H9 (cell line): ENCODE results near the gene DLG2. TPM values are rescaled to one million over a fixed set of nuclear protein-coding genes. Genes with fewer than 3 reads are reported as not detected.

ENCODE experiments used
- DNase-seq: peaks from one replicate; pipeline ENCODE4 v3.0.0-alpha.2; 2017
- H2AFZ ChIP-seq: one replicate; pipeline ENCODE4 v1.6.1; 2013; ENCODE audit warnings: mild to moderate bottlenecking, low read length, control low read depth, moderate library complexity
- H2AK5ac ChIP-seq: 2 replicates; pipeline ENCODE4 v1.6.1; 2013; ENCODE audit warnings: low read length, control low read depth, mixed read lengths; ENCODE audit not compliant: insufficient read length
- H2BK120ac ChIP-seq: one replicate; pipeline ENCODE4 v1.6.1; 2013; ENCODE audit warnings: low read depth, mild to moderate bottlenecking, low read length, control low read depth, inconsistent platforms; ENCODE audit not compliant: poor library complexity, severe bottlenecking
- H2BK12ac ChIP-seq: 2 replicates; pipeline ENCODE4 v1.6.1; 2013; ENCODE audit warnings: low read length, control low read depth, mixed read lengths, low read depth; ENCODE audit not compliant: insufficient read length
- H2BK15ac ChIP-seq: 2 replicates; pipeline ENCODE4 v1.6.1; 2013; ENCODE audit warnings: low read depth, low read length, control low read depth
- H2BK20ac ChIP-seq: one replicate; pipeline ENCODE4 v1.6.1; 2013; ENCODE audit warnings: low read depth, mild to moderate bottlenecking, low read length, control low read depth, inconsistent platforms; ENCODE audit not compliant: poor library complexity, severe bottlenecking
- H2BK5ac ChIP-seq: 2 replicates; pipeline ENCODE4 v1.6.1; 2013; ENCODE audit warnings: low read length, control low read depth, mixed read lengths; ENCODE audit not compliant: insufficient read length
- H3K14ac ChIP-seq: 2 replicates; pipeline ENCODE4 v1.6.1; 2013; ENCODE audit warnings: low read length, control low read depth; ENCODE audit not compliant: insufficient read depth
- H3K18ac ChIP-seq: 2 replicates; pipeline ENCODE4 v1.6.1; 2013; ENCODE audit warnings: low read depth, mild to moderate bottlenecking, mixed read lengths, low read length, control low read depth; ENCODE audit not compliant: insufficient read length
- H3K23ac ChIP-seq: 2 replicates; pipeline ENCODE4 v1.6.1; 2013; ENCODE audit warnings: low read length, control low read depth, mixed read lengths, low read depth; ENCODE audit not compliant: insufficient read length
- H3K23me2 ChIP-seq: 2 replicates; pipeline ENCODE4 v1.6.1; 2013; ENCODE audit warnings: low read depth, mild to moderate bottlenecking, mixed read lengths, low read length, control low read depth; ENCODE audit not compliant: insufficient read length, poor library complexity, severe bottlenecking
- H3K27ac ChIP-seq: 2 replicates; pipeline ENCODE4 v1.5.1; 2013; ENCODE audit warnings: low read length, control low read depth, mixed read lengths, low read depth; ENCODE audit not compliant: insufficient read length
- H3K27me3 ChIP-seq: 2 replicates; pipeline ENCODE4 v1.6.1; 2013; ENCODE audit warnings: low read length, control low read depth, inconsistent platforms; ENCODE audit not compliant: insufficient read depth
- H3K4ac ChIP-seq: 2 replicates; pipeline ENCODE4 v1.6.1; 2013; ENCODE audit warnings: low read depth, mild to moderate bottlenecking, control low read depth, inconsistent platforms, low read length, moderate library complexity
- H3K4me1 ChIP-seq: 2 replicates; pipeline ENCODE4 v1.6.1; 2013; ENCODE audit warnings: low read length, control low read depth, inconsistent platforms; ENCODE audit not compliant: insufficient read depth
- H3K4me2 ChIP-seq: 2 replicates; pipeline ENCODE4 v1.6.1; 2013; ENCODE audit warnings: low read length, control low read depth, mixed read lengths; ENCODE audit not compliant: insufficient read length, insufficient read depth
- H3K56ac ChIP-seq: 2 replicates; pipeline ENCODE4 v1.6.1; 2013; ENCODE audit warnings: low read depth, mild to moderate bottlenecking, mixed read lengths, low read length, control low read depth; ENCODE audit not compliant: insufficient read length
- H3K79me1 ChIP-seq: 2 replicates; pipeline ENCODE4 v1.6.1; 2013; ENCODE audit warnings: low read depth, mild to moderate bottlenecking, moderate library complexity, low read length, control low read depth, inconsistent platforms; ENCODE audit not compliant: insufficient read depth, poor library complexity, severe bottlenecking
- H3K79me2 ChIP-seq: 2 replicates; pipeline ENCODE4 v1.6.1; 2013; ENCODE audit warnings: low read length, control low read depth, inconsistent platforms; ENCODE audit not compliant: insufficient read depth
- H3K9ac ChIP-seq: 2 replicates; pipeline ENCODE4 v1.6.1; 2013; ENCODE audit warnings: low read length, control low read depth, mixed read lengths; ENCODE audit not compliant: insufficient read length; ENCODE audit errors: extremely low read depth
- H3K9me3 ChIP-seq: one replicate; pipeline ENCODE4 v1.6.1; 2013; ENCODE audit warnings: low read depth, low read length, inconsistent platforms; ENCODE audit not compliant: control insufficient read depth
- H3T11ph ChIP-seq: one replicate; pipeline ENCODE4 v1.6.1; 2013; ENCODE audit warnings: mild to moderate bottlenecking, low read length, control low read depth, inconsistent platforms
- H4K20me1 ChIP-seq: one replicate; pipeline ENCODE4 v1.6.1; 2013; ENCODE audit not compliant: control insufficient read depth, insufficient read length, insufficient read depth
- H4K5ac ChIP-seq: 2 replicates; pipeline ENCODE4 v1.6.1; 2013; ENCODE audit warnings: low read depth, mild to moderate bottlenecking, mixed read lengths, low read length, control low read depth; ENCODE audit not compliant: insufficient read length
- H4K8ac ChIP-seq: replicated peaks from 2 replicates; pipeline ENCODE4 v1.6.1; 2013; ENCODE audit warnings: low read length, control low read depth, mixed read lengths, low read depth; ENCODE audit not compliant: insufficient read length
- H4K91ac ChIP-seq: 2 replicates; pipeline ENCODE4 v1.6.1; 2013; ENCODE audit warnings: low read depth, mild to moderate bottlenecking, moderate library complexity, mixed read lengths, low read length, control low read depth; ENCODE audit not compliant: insufficient read length
- H3K27ac Mint-ChIP-seq, 3 experiments: 2 replicates in 2 of 3; 3 replicates in 1 of 3; pipeline ENCODE4 v1.8.0; 2020 to 2021; ENCODE audit warnings: mixed read lengths in 3 of 3, mild to moderate bottlenecking in 1 of 3, moderate library complexity in 1 of 3
- H3K27me3 Mint-ChIP-seq: 2 replicates; pipeline ENCODE4 v1.8.0; 2021; ENCODE audit warnings: low read depth, mild to moderate bottlenecking, moderate library complexity, mixed read lengths
- H3K36me3 Mint-ChIP-seq, 3 experiments: 2 replicates in 2 of 3; 3 replicates in 1 of 3; pipeline ENCODE4 v1.8.0; 2020 to 2021; ENCODE audit warnings: low read depth in 3 of 3, mixed read lengths in 3 of 3; ENCODE audit not compliant: insufficient read depth in 1 of 3
- H3K4me1 Mint-ChIP-seq, 2 experiments: 2 replicates each; pipeline ENCODE4 v1.8.0; 2020; ENCODE audit warnings: mixed read lengths in 2 of 2
- H3K4me3 Mint-ChIP-seq, 2 experiments: 2 replicates in 1 of 2; 3 replicates in 1 of 2; pipeline ENCODE4 v1.8.0; 2020 to 2021; ENCODE audit warnings: mild to moderate bottlenecking in 2 of 2, mixed read lengths in 2 of 2, moderate library complexity in 1 of 2
- H3K9me3 Mint-ChIP-seq, 2 experiments: 2 replicates in 1 of 2; 3 replicates in 1 of 2; pipeline ENCODE4 v1.8.0; 2020; ENCODE audit warnings: mild to moderate bottlenecking in 2 of 2, mixed read lengths in 2 of 2, moderate library complexity in 1 of 2
- WGBS: extraction: QIAGEN DNeasy Blood & Tissue Kit; methylation state at CpG from one replicate; pipeline ENCODE4 v1.1.7; 2013; ENCODE audit warnings: missing lambda C conversion rate, low lambda C conversion rate, mixed read lengths; ENCODE audit not compliant: insufficient read length; ENCODE audit errors: extremely low coverage; 5-methylcytosine and 5-hydroxymethylcytosine counted together
- total RNA-seq: library from RNA; stranded (reverse); gene quantifications from 2 replicates; pipeline ENCODE4 v1.2.1, GENCODE V29; 2021
- TF ChIP-seq, protein P1 (sequence below): fragments of 200-600 bp; sonication (generic); conservative IDR thresholded peaks from 3 replicates; pipeline ENCODE4 v1.8.0; 2021; ENCODE audit warnings: antibody characterized with exemption, mild to moderate bottlenecking

DLG2 gene
- total RNA-seq, 1 experiment from 2014 or later: 8.0 TPM

- TF ChIP-seq, protein P1, sequence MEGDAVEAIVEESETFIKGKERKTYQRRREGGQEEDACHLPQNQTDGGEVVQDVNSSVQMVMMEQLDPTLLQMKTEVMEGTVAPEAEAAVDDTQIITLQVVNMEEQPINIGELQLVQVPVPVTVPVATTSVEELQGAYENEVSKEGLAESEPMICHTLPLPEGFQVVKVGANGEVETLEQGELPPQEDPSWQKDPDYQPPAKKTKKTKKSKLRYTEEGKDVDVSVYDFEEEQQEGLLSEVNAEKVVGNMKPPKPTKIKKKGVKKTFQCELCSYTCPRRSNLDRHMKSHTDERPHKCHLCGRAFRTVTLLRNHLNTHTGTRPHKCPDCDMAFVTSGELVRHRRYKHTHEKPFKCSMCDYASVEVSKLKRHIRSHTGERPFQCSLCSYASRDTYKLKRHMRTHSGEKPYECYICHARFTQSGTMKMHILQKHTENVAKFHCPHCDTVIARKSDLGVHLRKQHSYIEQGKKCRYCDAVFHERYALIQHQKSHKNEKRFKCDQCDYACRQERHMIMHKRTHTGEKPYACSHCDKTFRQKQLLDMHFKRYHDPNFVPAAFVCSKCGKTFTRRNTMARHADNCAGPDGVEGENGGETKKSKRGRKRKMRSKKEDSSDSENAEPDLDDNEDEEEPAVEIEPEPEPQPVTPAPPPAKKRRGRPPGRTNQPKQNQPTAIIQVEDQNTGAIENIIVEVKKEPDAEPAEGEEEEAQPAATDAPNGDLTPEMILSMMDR: no peak
Observed at GRCh38 chr11:85599083-85599482, 28.1 kb downstream of the DLG2 start.

More at GRCh38 chr11:85599083-85599482, 28.1 kb downstream of the DLG2 start:
- no peak overlapping the region for H3K4me3 Mint-ChIP-seq
- no peak for DNase-seq
- no peak overlapping the region for H3K18ac ChIP-seq
- no peak overlapping the region for H3T11ph ChIP-seq
- no peak overlapping the region for H2AK5ac ChIP-seq
- no peak overlapping the region for H3K14ac ChIP-seq
- H3K9ac ChIP-seq: no peak overlapping the region
- H3K27ac Mint-ChIP-seq: no peak overlapping the region; a peak in 2 of 7 replicates
- no peak overlapping the region for H3K4ac ChIP-seq
- no peak overlapping the region for H2AFZ ChIP-seq
- no peaks in the 10 kb centered on the region for H3K4me1 ChIP-seq
- no peak overlapping the region for H2BK12ac ChIP-seq
- H2BK15ac ChIP-seq: no peak overlapping the region
- no CpG with 5 or more reads among the region's 5 CpGs for WGBS
- peaks cover 0 to 1% (median 0%) of the 10 kb centered on the region in 3 experiments; a peak in 2 of 7 replicates for H3K36me3 Mint-ChIP-seq
- no peaks in the 10 kb centered on the region for H3K9me3 ChIP-seq
- H3K9me3 Mint-ChIP-seq: no peaks in the 10 kb centered on the region
- H4K91ac ChIP-seq: no peak overlapping the region
- no peak overlapping the region for H2BK5ac ChIP-seq
- no peak overlapping the region for H4K5ac ChIP-seq
- H2BK120ac ChIP-seq: no peak overlapping the region
- no peaks in the 10 kb centered on the region for H3K79me1 ChIP-seq
- H3K27me3 Mint-ChIP-seq: no peaks in the 10 kb centered on the region
- no peak overlapping the region for H3K23ac ChIP-seq
- H3K4me1 Mint-ChIP-seq: peaks cover 17% of the 10 kb centered on the region in 2 experiments
- H2BK20ac ChIP-seq: no peak overlapping the region
- H4K8ac ChIP-seq: no peak overlapping the region
- H3K4me2 ChIP-seq: no peak overlapping the region
- no peaks in the 10 kb centered on the region for H3K27me3 ChIP-seq
- no peaks in the 10 kb centered on the region for H4K20me1 ChIP-seq
- no peaks in the 10 kb centered on the region for H3K79me2 ChIP-seq
- no peak overlapping the region for H3K27ac ChIP-seq
- H3K56ac ChIP-seq: no peak overlapping the region
- no peaks in the 10 kb centered on the region for H3K23me2 ChIP-seq
